GM12878 (cell line): ENCODE results near the gene GSG1L. TPM values are rescaled to one million over a fixed set of nuclear protein-coding genes. Genes with fewer than 3 reads are reported as not detected.
A peak's percentile ranks its signal among the peaks of the same experiment; 100 is the strongest.

Experiments used
- ATAC-seq: fragments of 200-7000 bp; cut with Tn5 transposase; 3 replicates; pipeline ENCODE4 v1.9.1; 2020; ENCODE audit warnings: mild to moderate bottlenecking, moderate library complexity
- BruUV-seq: library from RNA; stranded (reverse); fragments of 400-500 nt; replicated peaks from 2 replicates; lab custom pipeline; 2021; lab: Mats Ljungman, UMichigan
- CTCF ChIA-PET: fragments of 300-600 bp; sonication (Branson Sonifier 250); formaldehyde crosslinking; extraction: SDS; loops from one replicate; lab custom pipeline; 2021; ENCODE audit warnings: inconsistent platforms; lab: Yijun Ruan, JAX
- POLR2A ChIA-PET: fragments of 350-600 bp; formaldehyde crosslinking; extraction: SDS; loops from one replicate; lab custom pipeline; 2021; ENCODE audit warnings: inconsistent platforms; lab: Charles Lee
- RAD21 ChIA-PET: fragments of 300-600 bp; sonication (Branson Sonifier 250); formaldehyde crosslinking; loops from one replicate; lab custom pipeline; 2023; ENCODE audit warnings: antibody characterized with exemption; ENCODE audit not compliant: unreplicated experiment; lab: Charles Lee
- SMC1A ChIA-PET: fragments of 300-600 bp; sonication (Branson Sonifier 250); formaldehyde crosslinking; loops from one replicate; lab custom pipeline; 2023; ENCODE audit not compliant: unreplicated experiment, uncharacterized antibody; lab: Charles Lee
- DNase-seq: peaks from one replicate; pipeline ENCODE4 v3.0.0-alpha.2; 2011; ENCODE audit warnings: low read depth, low spot score
- FAIRE-seq: peaks from 3 replicates; lab custom pipeline; 2011; peaks lifted over from hg19 to GRCh38; lab: Jason Lieb, UNC
- H2AFZ ChIP-seq: 2 replicates; pipeline ENCODE4 v1.6.0; 2011; ENCODE audit warnings: low read depth, low read length, control low read depth; ENCODE audit not compliant: control insufficient read depth
- H3K27ac ChIP-seq: 2 replicates; pipeline ENCODE4 v1.5.1; 2011; ENCODE audit warnings: control low read depth; ENCODE audit not compliant: control insufficient read depth, insufficient read depth
- H3K27me3 ChIP-seq, 2 experiments: replicated peaks in 1 of 2; 2 replicates each; pipeline versions ENCODE4 v1.6.0 to v1.6.1; 2011; ENCODE audit warnings: low read length in 1 of 2; ENCODE audit not compliant: control insufficient read depth in 2 of 2, insufficient read depth in 2 of 2
- H3K36me3 ChIP-seq, 2 experiments: 2 replicates each; pipeline ENCODE4 v1.5.1; 2011; ENCODE audit warnings: low read length in 1 of 2; ENCODE audit not compliant: control insufficient read depth in 2 of 2, insufficient read depth in 2 of 2
- H3K4me1 ChIP-seq: 2 replicates; pipeline ENCODE4 v1.6.1; 2011; ENCODE audit warnings: mild to moderate bottlenecking, low read length, moderate library complexity, mixed read lengths; ENCODE audit not compliant: control insufficient read depth, insufficient read depth
- H3K4me2 ChIP-seq: 2 replicates; pipeline ENCODE4 v1.6.0; 2011; ENCODE audit warnings: control low read depth; ENCODE audit not compliant: control insufficient read depth, insufficient read depth
- H3K4me3 ChIP-seq: fragments of 200-600 bp; sonication (generic); 2 replicates; pipeline ENCODE4 v1.5.1; 2016
- H3K79me2 ChIP-seq: 2 replicates; pipeline ENCODE4 v1.6.0; 2011; ENCODE audit warnings: low read length; ENCODE audit not compliant: control insufficient read depth, insufficient read depth
- H3K9ac ChIP-seq: 2 replicates; pipeline ENCODE4 v1.8.0; 2011; ENCODE audit warnings: low read length, control low read depth, mixed read lengths; ENCODE audit not compliant: control insufficient read depth, insufficient read depth
- H3K9me3 ChIP-seq: replicated peaks from 3 replicates; pipeline ENCODE4 v1.5.1; 2011; ENCODE audit warnings: mild to moderate bottlenecking, low read length; ENCODE audit not compliant: control insufficient read depth, insufficient read depth
- H4K20me1 ChIP-seq: 2 replicates; pipeline ENCODE4 v1.6.0; 2011; ENCODE audit not compliant: control insufficient read depth, insufficient read depth
- CHD2 ChIP-seq: IDR thresholded peaks from 2 replicates; pipeline ENCODE4 v1.6.1; 2011; ENCODE audit warnings: low read depth, low read length, improper control_type of control experiment, borderline replicate concordance
- NFYB ChIP-seq: IDR thresholded peaks from 2 replicates; pipeline ENCODE4 v1.6.1; 2011; ENCODE audit warnings: low read depth, mild to moderate bottlenecking, low read length, improper control_type of control experiment, moderate library complexity; ENCODE audit not compliant: insufficient read depth
- WGBS: methylation state at CpG from one replicate; pipeline ENCODE4 v1.1.6; 2016; ENCODE audit warnings: low lambda C conversion rate; ENCODE audit not compliant: insufficient replicate concordance, insufficient coverage; ENCODE audit errors: missing lambda C conversion rate; 5-methylcytosine and 5-hydroxymethylcytosine counted together
- in situ Hi-C: fragments of 300-500 bp; cut with MboI; formaldehyde crosslinking; loops from 9 replicates; pipeline ENCODE4 v1.14.3; 2018; ENCODE audit warnings: mixed read lengths
- intact Hi-C: fragments of 100-400 bp; cut with micrococcal nuclease; formaldehyde crosslinking; loops from one replicate; pipeline ENCODE4 v1.14.2; 2022; ENCODE audit not compliant: unreplicated experiment
- polyA plus RNA-seq, 11 experiments: library from polyadenylated mRNA; depleted of rRNA in 4 of 11; unstranded in 6 of 11; stranded (reverse) in 5 of 11; fragments of >200 nt; fragmentation: Nextera tagmentation in 4 of 11; fragmentation: Illumina TruSeq in 1 of 11; extraction: Ambion mirVana in 4 of 11; extraction: Trizol in 1 of 11; gene quantifications; 1 replicate in 1 of 11; 2 replicates in 10 of 11; pipeline versions ENCODE4 v1.2.1 to v1.2.3, GENCODE V29; 2011 to 2016; ENCODE audit warnings: inconsistent platforms in 2 of 11, missing spikeins in 2 of 11, low read depth in 1 of 11
- total RNA-seq, 4 experiments: library from RNA; depleted of rRNA in 3 of 4; stranded (reverse); fragments of >200 nt in 3 of 4; fragmentation: Illumina TruSeq in 1 of 4; extraction: Trizol in 1 of 4; gene quantifications; 2 replicates each; pipeline versions ENCODE4 v1.2.1 to v1.2.3, GENCODE V29; 2013 to 2021
- TF ChIP-seq, protein P1 (sequence below): IDR thresholded peaks from 2 replicates; pipeline ENCODE4 v1.6.1; 2011; ENCODE audit warnings: borderline replicate concordance, low read depth, mild to moderate bottlenecking, moderate library complexity, low read length; ENCODE audit not compliant: insufficient read depth, poor library complexity, severe bottlenecking

GSG1L gene
- total and polyA plus RNA-seq, 10 of the 15 experiments (the other 5 are each of a cell fraction or from before 2014, with no cell fraction given): not detected

DNA sequence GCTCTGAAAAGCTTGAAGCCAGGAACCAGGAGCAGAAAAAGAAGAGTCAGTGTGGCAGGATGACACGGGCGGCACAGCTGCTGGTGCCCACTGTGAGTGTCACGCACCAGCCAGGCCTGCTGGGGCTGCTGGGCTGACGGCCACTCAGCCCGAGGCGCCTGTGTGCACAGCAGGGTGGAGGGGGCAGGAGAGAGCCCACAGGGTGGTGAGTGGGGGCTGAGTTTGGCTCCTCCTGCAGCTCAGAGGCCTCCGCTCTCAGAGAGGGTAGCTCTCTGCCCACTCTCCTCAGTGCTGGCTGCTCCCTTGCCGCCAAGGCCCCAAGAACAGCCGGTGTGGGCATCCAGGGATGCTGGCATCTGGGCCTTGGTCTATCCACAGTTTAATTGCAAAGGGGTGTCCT is 59.6 kb downstream of the GSG1L start (continued):
- TF ChIP-seq, protein P1, sequence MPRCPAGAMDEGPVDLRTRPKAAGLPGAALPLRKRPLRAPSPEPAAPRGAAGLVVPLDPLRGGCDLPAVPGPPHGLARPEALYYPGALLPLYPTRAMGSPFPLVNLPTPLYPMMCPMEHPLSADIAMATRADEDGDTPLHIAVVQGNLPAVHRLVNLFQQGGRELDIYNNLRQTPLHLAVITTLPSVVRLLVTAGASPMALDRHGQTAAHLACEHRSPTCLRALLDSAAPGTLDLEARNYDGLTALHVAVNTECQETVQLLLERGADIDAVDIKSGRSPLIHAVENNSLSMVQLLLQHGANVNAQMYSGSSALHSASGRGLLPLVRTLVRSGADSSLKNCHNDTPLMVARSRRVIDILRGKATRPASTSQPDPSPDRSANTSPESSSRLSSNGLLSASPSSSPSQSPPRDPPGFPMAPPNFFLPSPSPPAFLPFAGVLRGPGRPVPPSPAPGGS: no peak

DNA sequence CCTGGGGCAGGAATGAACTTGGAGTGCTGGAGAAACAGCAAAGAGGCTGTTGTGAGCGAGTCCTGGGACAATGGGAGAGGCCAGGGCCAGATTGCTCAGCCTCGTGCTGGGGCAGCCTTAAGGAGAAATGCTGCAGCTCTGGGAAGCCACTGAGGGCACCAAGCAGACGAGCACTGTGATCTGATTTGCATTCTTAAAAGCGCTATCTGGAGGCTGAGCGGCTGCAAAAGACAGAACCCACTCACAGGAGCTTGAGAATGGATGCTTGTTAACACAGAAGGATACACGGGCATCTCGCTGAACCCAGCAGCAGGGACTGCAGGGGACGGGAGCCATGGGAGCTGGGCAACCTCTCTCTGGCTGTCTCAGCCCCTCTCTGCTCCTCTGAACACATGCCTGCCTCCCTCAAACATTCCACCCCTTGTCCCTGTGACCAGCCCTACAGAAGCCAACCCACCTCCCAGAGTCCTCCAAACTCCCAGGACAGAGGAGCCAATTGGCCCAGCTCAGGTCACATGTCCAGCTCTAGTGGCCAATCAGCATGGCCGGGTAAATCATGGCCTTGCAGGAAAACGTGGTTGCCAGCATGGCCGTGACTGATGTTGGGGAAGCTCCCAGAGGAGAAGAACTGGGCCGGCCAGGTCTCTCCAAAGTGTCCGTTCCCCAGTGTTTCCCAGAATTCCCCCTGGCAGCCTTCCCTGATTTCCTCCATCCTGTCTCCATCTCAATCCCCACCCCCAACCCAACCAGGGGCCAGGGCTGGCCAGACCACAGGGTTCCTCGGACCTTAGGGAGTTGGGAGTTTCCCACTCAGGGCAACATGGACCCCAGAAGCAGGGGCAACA is 60.3 kb downstream of the GSG1L start:
- DNase-seq (no peak), ATAC-seq (no peak), FAIRE-seq (no peak)
- H3K9me3 ChIP-seq: no peaks in the 10 kb centered on the region
- 36% methylated on average over 14 of the region's 14 CpGs for WGBS
- no peaks in the 10 kb centered on the region for H3K79me2 ChIP-seq
- H3K4me2 ChIP-seq: no peak overlapping the region
- H3K27me3 ChIP-seq: no peaks in the 10 kb centered on the region
- no peak overlapping the region for H3K9ac ChIP-seq
- ChIA-PET POLR2A (no interaction called here), SMC1A (no interaction called here), RAD21 (no interaction called here)
- no TSS peak for BruUV-seq
- H3K4me3 ChIP-seq: no peak overlapping the region
- no peak overlapping the region for H3K27ac ChIP-seq
- no peaks in the 10 kb centered on the region for H3K36me3 ChIP-seq
- H2AFZ ChIP-seq: no peak overlapping the region
- H4K20me1 ChIP-seq: no peaks in the 10 kb centered on the region
- intact Hi-C loops: no loop called here
- in situ Hi-C loops: no loop called here
- no peaks in the 10 kb centered on the region for H3K4me1 ChIP-seq
- no peak for TF ChIP-seq CHD2
- 0 out of 2 replicates have a peak, but pooled peaks have one; percentile 33 for TF ChIP-seq NFYB
- TF ChIP-seq, all 136 proteins: peak for 1
- CTCF ChIA-PET: no interaction called here
